Stimulated activated CD8-positive, alpha-beta memory T cell treated with anti-CD3 and anti-CD28 coated beads, Interleukin-15, amount 100 ng/mL, for 4 hours (primary cell): ENCODE results near the gene HMCN2.

Source experiments
- DNase-seq, 2 donors: peaks; one replicate each; pipeline ENCODE4 v3.0.0-alpha.2; 2020; ENCODE audit warnings: low read depth in 2 of 2

Gene HMCN2

DNA sequence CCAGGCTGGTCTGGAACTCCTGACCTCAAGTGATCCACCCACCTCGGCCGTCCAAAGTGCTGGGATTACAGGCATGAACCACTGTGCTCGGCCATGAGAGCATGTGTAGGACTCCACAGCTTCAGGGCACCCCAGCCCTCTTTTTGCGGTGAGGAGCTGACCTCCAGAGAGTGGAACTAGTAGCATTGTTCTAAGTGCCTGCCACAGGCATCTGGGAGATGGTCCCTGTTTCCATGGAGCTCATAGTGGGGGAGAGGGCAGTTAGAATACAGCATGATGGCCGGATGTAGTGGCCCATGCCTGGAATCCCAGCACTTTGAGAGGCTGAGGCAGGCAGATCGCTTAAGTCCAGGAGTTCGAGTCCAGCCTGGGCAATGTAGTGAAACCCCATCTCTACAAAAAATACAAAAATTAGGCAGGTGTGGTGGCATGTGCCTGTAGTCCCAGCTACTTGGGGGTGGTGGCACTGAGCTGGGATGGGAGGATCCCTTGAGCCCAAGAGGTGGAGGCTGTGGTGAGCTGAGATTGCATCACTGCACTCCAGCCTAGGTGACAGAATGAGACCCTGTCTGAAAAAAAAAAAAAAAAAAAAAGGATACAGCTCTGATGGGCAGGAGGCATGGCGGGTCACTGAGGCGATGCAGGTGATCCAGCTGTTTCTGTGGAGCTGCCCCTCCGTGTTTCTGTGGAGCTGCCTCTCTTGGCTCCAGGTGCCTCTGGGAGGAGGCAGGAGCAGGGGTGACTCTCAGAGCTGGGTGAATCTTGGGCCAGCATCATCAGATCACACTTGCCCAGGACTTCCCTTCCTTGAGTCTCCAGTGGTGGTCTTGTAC is 183.4 kb downstream of the HMCN2 start:
- no peak for DNase-seq

DNA sequence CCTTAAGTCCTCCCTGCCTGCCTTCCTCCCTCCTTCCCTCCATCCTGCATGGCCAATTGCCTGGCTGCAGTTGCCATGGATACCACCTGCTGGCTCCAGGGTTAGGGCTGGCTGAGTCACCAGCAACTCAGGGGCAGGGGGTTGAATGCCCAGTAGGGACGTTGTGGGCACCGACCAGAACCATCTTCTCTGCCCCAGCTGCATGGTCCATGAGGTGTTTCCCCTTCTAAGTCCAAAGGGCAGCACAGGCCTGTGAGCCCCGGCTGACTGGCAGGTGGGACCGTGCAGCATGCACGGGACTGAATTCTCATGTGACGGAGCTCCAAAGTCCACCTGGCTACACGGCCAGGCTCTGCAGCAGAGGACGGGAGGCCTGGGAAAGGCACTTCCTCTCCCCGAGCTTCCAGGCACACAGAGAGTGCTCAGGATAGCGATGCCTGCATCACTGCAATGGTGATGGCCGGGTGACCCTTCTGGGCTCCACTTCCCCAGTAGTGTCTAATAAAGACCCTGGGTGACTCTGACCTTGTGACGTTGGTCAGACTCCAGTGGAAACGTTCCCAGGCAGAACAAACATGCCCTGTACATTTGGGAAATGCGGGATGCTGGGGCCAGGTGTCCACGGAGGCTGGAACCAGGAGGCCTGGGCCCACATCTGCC is 184.9 kb downstream of the HMCN2 start:
- DNase-seq, result no peak

DNA sequence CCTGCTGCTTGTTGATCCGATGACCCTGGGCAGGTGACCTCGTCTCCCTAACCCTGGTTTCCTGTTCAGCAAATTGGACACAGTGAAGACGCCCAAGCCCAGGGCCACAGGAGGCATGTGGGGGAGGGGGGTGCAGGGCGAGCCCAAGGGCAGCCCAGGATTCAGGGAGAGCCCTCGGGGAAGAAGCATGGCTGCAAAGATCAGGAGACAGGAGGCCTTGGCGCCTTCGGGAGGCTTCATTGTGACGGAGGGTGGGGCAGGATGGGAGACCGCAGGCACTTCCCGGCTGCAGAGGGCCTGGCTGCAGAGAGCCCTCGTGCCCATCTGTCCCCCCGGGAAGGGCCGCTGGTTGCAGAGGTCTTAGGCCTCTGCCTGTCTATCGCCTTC is 185.4 kb downstream of the HMCN2 start:
- no peak for DNase-seq

- DNase-seq, result no peak
Measured at GRCh38 chr9:130451509-130452388, 186.2 kb downstream of the HMCN2 start.

DNA sequence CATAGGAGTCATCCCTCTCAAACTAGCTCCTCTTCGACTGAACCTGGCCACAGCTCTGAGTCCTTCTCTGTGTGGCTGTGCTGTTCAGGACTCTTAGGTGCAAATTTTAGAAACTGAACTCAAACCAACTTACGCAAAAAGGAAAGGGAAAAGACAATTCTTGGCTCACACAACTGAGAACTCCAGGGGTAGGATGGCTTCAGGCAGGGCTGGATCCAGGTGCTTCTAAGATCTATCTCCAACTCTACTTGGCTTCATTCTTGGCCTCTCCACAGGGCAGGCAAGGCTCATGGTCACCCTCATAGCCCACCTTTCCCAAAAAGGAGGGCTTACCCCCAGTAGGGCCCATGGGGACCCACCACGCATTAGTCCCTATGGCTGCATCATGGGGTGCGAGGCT is 187.3 kb downstream of the HMCN2 start:
- DNase-seq, result no peak

DNA sequence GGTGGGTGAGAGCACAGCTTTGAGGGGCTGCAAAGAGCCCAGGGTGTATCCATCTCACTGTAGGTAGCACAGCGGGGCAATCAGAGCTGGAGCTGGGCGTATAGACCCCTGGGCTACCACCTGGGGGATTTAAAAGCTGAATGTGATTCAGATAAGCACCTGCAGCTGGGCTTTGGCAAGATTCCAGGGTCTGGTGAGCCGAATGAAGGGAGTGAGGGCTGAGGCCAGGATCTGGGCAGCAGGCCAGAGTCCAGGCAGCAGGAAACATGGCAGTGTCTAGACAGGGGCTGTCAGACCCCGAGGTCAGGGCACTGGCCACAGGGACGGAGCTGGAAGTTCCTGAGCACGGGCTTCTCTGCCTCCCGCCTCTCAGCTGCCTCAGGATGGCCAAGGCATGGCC is 187.9 kb downstream of the HMCN2 start:
- DNase-seq, result no peak

GRCh38 chr9:130454096-130454811 is 188.7 kb downstream of the HMCN2 start:
- no peak for DNase-seq

DNA sequence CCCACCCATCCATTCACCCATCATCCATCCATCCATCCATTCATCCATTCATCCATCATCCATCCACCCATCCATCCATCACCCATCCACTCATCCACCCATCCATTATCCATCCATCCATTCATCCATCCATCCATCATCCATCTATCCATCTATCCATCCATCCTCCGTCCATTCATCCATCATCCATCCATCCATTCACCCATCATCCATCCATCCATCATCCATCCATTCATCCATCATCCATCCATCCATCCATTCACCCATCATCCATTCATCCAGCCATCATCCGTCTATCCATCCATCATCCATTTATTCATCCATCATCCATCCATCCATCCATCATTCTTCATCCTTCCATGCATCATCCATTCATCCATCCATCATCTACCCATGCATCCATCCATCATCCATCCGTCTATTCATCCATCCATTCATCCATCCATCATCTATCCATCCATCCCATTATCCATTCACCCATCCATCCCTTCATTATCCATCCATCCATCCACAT is 189.3 kb downstream of the HMCN2 start:
- no peak for DNase-seq

- no peak for DNase-seq
Measured at GRCh38 chr9:130458027-130458803, 192.7 kb downstream of the HMCN2 start.

GRCh38 chr9:130458804-130459067 is 193.2 kb downstream of the HMCN2 start:
- no peak for DNase-seq

GRCh38 chr9:130459151-130459550 is 193.6 kb downstream of the HMCN2 start:
- no peak for DNase-seq

DNA sequence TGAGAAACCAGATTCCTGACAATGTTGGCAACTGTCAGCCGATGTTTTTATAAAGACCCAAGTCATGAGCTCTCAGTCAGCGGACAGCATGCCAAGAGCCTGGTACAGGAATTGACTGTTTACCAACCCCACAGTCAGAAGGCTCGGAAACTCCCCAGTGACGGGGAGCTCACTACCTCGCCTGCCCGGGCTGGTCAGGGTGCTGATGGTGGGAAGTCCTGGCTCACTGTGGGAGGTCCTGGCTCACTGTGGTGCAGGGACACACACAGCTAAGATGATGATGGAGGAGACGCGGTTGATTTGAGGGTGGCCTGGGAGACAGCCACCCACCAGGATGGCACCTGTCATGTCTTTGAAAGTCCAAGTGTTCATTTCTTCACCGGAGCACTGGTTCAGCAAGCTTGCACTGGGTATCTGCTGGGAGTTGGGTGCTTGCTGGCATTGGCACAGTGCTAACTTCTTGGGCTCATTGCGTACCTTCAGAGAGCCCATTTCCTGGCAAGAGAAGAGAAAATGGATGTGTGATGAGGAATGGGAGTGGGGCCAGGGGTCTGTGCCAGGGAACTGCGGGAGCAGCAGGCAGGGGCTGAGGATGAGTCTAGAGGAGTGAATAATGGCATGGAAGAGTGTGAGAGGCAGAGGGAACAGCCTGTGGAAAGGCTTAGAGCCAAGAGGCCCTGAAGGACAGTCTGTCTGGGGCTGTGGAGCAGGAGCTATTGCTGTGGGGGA is 194.5 kb downstream of the HMCN2 start:
- DNase-seq, result no peak

DNA sequence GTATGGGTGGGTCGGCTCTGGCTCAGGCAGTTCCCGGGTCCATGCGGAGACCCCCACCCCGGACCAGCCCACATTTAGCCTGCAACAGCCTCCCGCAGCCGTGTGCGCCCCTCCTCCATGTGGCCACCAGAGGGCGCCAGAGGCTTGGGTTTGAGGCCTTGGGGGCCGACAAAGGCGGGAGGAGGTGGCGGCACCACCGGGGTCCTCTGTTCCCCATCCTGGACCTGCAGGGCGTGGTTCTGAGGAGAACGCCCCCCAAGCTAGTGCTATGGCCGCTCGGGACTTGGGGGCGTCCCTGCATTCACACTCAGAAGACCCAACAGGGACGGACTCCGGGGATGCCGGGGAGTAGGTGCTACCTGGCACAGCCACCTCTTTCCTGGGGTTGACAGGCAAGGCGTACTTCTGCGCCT is 195.7 kb downstream of the HMCN2 start:
- peak; percentile 16 to 23 for DNase-seq

GRCh38 chr9:130461731-130462130 is 196.2 kb downstream of the HMCN2 start:
- no peak for DNase-seq

- no peak for DNase-seq
Measured at GRCh38 chr9:130462685-130463540, 197.4 kb downstream of the HMCN2 start.

DNA sequence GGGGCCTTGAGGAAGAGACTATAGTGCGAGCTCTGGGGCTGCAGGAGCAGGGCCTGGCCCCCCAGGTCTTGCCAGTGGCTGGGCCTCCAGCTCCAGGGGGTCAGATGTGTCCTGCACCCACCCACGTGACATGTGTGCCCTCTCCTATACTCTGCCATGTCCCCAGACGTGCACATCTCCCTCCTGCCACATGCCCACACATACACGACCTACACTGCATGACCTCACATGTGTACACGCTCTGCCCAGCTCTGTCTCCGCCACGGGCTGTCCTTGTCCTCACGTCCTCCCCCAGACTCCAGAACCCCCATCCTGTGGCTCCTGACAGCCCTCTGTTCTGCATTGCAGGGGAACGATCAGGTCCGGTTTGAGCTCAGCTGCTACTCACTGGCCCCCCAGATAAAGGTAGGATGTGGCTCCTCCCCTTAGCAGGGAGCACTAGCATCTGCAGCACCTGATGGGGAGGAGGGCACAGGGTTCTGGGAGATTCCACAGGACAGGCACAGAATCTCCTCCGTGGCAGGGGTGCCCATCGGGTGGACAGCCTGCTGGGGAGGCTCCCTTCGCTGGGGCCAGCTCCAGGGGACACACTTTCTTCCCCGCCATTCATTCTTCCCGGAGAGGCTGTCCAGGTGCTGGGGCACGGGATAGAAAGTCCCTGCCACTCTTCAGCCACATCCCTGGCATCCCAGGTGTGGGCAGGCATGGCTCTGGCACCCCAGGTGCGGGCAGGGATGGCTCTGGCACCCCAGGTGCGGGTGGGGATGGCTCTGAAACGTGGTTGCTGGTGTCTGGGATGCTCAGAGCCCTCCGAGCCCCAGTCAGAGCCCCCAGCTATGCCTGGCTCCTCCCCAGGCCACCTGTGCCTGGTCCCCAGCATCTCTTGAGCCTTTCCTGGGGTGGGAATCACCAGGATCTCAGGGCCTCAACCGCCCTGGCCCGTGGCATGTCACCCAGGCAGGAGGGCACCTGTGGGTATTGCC is 198.5 kb downstream of the HMCN2 start:
- no peak for DNase-seq

DNA sequence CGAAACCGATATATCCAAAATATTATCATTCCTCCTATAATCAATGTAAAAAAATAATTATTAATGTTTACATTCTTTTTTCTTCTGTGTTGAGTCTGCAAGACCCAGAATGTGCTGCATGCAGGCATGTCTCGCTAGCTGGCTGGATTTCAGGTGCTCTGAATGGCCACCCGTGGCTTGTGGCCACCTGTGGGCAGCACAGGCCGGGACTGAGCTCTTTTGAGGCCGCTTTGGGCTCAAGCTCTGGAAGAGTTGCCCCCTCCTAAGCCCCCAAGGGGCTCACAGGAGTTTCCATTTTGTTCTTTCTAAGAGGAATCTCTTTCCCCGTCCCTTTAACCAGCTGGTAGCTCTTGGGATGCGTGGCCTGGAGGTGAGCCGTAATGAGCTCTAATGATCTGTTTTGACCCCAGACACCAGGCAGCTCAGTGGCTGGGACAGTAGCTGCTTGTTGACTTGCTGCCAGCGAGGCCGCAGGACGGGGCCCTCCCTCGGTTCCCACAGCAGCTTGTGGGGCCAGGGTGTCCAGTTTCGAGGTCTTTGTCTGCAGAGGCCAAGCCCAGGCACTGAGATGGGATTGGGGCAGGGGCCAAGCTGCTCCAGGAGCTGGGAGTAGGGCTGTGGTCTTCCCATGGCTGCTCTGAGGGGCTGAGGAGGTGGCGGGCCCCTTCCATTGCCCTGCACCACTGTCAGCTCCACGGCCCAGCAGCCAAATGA is 200.0 kb downstream of the HMCN2 start:
- DNase-seq, result no peak
